Measurements from ENCODE around the gene LTBP3.

Gene LTBP3

DNA sequence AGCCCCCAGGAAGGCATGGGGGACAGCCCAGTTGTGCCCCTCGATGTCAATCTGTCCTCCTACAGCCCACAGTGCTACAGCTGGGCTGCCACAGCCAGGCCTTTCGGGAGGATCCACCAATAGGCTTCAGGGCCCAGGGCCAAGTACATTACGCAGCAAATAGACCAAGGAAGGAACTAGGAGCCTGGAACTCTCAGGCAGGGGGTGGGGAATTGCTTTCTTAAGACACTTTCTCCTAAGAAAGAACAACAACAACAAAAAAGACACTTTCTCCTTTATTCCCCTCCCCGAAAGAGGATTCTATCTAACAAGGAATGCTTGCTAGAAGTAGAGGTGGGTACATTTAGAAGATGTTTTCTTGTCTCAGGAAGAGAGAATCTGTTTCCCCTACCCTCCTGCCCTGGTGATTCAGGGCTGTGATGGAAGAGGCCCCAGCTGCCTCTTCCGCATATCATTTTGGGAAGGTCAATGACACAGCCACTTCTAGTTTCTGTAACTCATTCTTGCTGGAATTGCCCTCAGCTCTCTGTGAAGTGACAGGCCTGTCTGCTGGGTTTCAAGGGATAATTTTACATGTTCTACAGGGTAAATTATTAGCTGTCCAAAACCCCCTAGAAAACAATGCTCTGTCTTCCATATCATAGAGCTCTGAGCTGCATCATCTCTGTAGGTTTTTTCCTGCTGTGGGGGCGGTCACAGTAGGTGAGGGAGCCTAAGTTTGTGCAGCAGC lies 65.4 kb downstream of the LTBP3 start:
- DNase-seq = peak; percentile 79

DNA sequence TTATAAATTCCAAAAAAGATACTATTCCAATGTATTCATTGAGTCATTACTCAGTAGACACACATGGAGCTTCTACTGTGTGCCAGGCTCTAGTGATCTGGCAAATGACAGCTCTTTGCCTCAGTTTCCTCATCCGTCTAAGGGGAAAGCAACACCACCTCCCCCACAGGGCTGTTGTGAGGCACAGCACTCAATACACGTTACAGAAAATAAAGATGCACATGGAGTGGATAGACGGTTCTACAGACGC lies 65.8 kb downstream of the LTBP3 start:
- DNase-seq = no peak

DNA sequence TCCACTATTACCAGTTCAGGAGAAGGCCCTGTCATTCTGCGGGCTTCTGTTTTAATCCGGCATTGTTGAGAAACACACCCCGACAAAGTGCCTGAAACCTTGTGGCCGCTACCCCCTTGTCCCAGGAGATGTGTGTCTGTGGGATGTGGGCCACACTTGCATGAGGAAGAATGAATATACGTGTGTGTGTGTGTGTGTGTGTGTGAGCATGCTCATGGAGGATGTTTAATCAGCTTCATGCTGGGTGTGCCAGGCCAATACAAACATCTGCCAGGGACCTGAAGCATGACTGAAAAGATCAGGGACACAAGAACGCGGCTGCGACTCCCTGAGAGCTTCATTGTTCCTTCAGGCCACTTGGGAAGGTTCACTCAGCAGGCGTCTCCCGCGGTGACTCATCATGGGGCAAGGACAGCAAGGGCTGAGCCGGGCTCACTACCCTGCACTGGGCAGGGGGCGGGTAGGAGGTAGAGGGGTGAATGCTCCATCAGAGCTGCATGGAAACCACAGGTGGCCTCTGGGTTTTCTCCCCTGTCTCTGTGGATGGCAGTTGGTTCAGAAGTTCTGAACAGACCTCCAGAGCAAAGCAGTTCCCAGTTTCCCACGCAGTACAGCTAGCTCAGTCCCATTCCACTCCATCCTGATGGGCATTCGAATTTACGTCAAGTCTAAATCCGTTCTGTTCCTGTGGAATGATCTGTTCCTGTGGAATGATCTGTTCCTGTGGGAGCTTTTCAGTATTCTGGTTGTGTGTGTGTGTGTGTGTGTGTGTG lies 66.4 kb downstream of the LTBP3 start:
- peak; percentile 100 for DNase-seq

DNA sequence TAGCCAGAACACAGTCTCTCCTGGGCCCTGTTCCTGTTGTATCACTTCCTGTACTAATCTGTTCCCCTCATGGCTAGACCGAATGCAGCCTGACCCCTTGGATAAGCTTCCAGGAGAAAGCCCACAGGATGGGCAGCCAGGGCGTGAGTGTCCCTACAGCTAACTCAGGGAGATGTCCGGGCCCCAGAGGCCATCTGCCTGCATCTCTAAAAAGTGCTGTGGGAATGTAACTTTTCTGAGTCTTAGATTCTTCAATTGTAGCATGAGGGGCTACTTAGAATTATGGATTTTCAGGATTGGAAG lies 67.0 kb downstream of the LTBP3 start:
- DNase-seq = peak; percentile 52

DNA sequence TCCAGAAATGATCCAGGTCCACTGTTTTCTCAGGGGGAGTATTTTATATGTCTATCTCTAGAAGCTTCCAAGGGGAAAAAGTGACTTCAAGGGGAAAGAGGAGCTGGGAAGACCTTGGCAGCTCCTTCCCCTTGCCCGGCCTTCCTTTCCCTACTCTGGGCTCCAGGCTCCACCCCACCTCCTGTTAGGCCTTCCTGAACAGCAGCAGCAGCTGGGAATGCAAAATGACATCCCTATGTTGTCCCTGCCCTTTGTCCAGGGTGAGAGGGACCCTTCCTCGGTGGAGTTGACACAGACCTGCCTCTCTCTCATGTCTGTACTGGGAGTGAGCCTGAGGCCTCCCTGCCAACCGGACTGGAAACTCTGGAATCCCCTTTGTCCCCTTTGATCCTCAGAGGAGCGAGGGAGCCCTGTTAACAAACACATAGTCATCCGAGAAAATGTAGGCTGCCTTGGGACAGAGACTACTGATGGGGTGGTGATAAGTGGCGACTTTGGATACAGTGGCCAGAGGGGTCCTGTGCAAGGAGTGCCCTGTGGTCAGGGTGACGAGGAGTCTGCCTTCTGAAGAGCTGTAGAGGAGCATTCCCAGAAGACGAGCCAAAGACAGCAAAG lies 68.3 kb downstream of the LTBP3 start:
- peak; percentile 66 for DNase-seq

DNA sequence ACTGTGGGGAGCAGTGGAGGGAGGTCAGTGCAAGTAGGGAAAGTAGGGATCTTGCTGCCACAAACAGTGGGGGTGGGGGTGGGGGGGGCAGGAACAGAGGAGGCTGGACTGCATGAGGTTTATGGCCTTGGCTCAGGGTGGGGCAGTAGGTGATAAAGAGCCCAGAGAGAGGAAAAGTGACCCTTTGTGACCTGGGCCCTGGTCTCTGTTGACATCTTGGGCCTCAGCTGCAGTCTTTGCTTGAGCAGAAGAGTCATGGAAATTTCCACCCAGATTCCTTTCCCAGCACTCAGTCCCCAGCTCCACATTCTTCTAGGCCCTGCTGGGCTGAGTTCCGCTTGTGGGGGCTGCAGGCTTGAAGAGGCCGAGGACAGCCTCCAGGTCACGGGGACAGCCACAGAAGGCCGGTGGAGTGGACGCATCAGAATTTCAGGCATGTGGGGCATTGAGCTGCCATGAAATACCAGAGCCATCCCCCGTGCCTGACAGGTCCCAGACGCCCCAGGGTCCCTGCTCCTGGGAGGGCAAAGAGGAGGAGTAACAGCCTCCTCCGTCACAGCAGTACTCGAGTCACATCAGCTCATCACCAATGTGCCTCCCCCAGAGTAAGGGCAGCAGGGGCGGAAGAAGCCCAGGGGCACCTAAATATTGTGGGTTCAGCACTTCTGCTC lies 69.0 kb downstream of the LTBP3 start:
- no peak for DNase-seq

Measured in NCI-H69 (cell line).